Smooth muscle cell (in vitro differentiated cells): Measurements from ENCODE around the gene ZBTB8OS. TPM values are rescaled to one million over a fixed set of nuclear protein-coding genes. Genes with fewer than 3 reads are reported as not detected.

Experiments
- DNase-seq: peaks from one replicate; lab custom pipeline; 2025; ENCODE audit not compliant: unreplicated experiment; lab: John Stamatoyannopoulos, UW
- H2AFZ ChIP-seq: fragments of 200-600 bp; sonication (generic); 2 replicates; pipeline ENCODE4 v1.6.0; 2016; ENCODE audit warnings: antibody characterized with exemption, low read depth, mild to moderate bottlenecking
- H3F3A ChIP-seq: fragments of 200-600 bp; sonication (generic); 2 replicates; pipeline ENCODE4 v1.6.0; 2017; ENCODE audit warnings: antibody characterized with exemption, low read depth
- H3K27ac ChIP-seq: fragments of 200-600 bp; sonication (generic); 2 replicates; pipeline ENCODE4 v1.5.1; 2016; ENCODE audit warnings: low read depth, mild to moderate bottlenecking
- H3K27me3 ChIP-seq: fragments of 200-600 bp; sonication (generic); 2 replicates; pipeline ENCODE4 v1.6.1; 2016; ENCODE audit warnings: low read depth, mild to moderate bottlenecking
- H3K36me3 ChIP-seq: fragments of 200-600 bp; sonication (generic); 2 replicates; pipeline ENCODE4 v1.5.1; 2016; ENCODE audit warnings: low read depth
- H3K4me1 ChIP-seq: fragments of 200-600 bp; sonication (generic); 2 replicates; pipeline ENCODE4 v1.5.1; 2016; ENCODE audit warnings: low read depth
- H3K4me2 ChIP-seq: fragments of 200-600 bp; sonication (generic); 2 replicates; pipeline ENCODE4 v1.6.0; 2016; ENCODE audit warnings: mild to moderate bottlenecking
- H3K4me3 ChIP-seq: fragments of 200-600 bp; sonication (generic); 2 replicates; pipeline ENCODE4 v1.5.1; 2016; ENCODE audit warnings: mild to moderate bottlenecking
- H3K79me2 ChIP-seq: fragments of 200-600 bp; sonication (generic); 2 replicates; pipeline ENCODE4 v1.6.0; 2016; ENCODE audit warnings: low read depth, mild to moderate bottlenecking
- H3K9ac ChIP-seq: fragments of 200-600 bp; sonication (generic); 2 replicates; pipeline ENCODE4 v1.6.0; 2016; ENCODE audit warnings: low read depth
- H3K9me3 ChIP-seq: fragments of 200-600 bp; sonication (generic); replicated peaks from 2 replicates; pipeline ENCODE4 v1.5.1; 2016; ENCODE audit warnings: low read depth
- H4K20me1 ChIP-seq: fragments of 200-600 bp; sonication (generic); 2 replicates; pipeline ENCODE4 v1.6.0; 2016; ENCODE audit warnings: low read depth
- WGBS: methylation state at CpG from one replicate; pipeline ENCODE4 v1.1.7; 2016; ENCODE audit warnings: low lambda C conversion rate; 5-methylcytosine and 5-hydroxymethylcytosine counted together
- polyA plus RNA-seq: library from polyadenylated mRNA; unstranded; fragments of >200 nt; fragmentation: Nextera tagmentation; extraction: Ambion mirVana; gene quantifications from 2 replicates; pipeline ENCODE4 v1.2.1, GENCODE V29; 2016
- total RNA-seq: library from RNA; depleted of rRNA; stranded (reverse); fragments of >200 nt; gene quantifications from 2 replicates; pipeline ENCODE4 v1.2.3, GENCODE V29; 2014
- TF ChIP-seq, protein P1 (sequence below): fragments of 200-600 bp; sonication (generic); IDR thresholded peaks from 2 replicates; pipeline ENCODE4 v1.5.1; 2017; ENCODE audit warnings: borderline replicate concordance, mild to moderate bottlenecking, antibody characterized with exemption; ENCODE audit not compliant: insufficient read depth, poor library complexity, severe bottlenecking

ZBTB8OS gene
- total and polyA plus RNA-seq, 2 experiments from 2014 or later = 33.3 to 39.5 TPM

DNA sequence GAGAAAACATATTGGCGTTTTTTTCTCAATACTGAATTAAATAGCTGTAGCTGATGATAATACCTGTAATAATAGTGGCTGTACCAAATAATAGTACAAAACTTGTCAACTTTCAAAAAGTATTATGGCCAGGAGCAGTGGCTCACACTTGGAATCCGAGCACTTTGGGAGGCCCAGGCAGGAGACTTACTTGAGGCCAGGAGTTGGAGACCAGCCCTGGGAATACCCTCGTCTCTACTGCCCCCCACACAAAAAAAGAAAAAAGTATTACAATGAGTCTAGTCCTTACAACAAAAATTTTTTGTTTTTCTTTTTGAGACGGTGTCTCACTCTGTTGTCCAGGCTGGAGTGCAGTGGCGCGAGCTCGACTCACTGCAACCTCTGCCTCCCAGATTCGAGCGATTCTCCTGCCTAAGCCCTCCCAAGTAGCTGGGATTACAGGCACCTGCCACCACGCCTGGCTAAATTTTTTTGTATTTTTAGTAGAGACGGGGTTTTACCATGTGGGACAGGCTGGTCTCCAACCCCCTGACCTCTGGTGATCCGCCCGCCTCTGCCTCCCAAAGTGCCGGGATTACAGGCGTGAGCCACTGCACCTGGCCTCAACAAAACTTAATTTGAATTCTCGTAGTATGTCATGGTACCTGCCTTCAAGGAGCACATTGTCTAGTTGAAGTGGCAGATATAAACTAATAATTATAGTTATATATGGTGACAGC lies 2.1 kb upstream of the ZBTB8OS start:
- peaks cover 40% of the 10 kb centered on the region for H4K20me1 ChIP-seq
- H3K4me1 ChIP-seq = peaks cover 23% of the 10 kb centered on the region
- H3K27ac ChIP-seq = peak overlapping the region; percentile 96
- H3K4me3 ChIP-seq = peak overlapping the region; percentile 61
- no peak for DNase-seq
- no peak overlapping the region for H2AFZ ChIP-seq
- no peaks in the 10 kb centered on the region for H3F3A ChIP-seq
- H3K79me2 ChIP-seq = peaks cover 84% of the 10 kb centered on the region
- peak overlapping the region; percentile 94 for H3K9ac ChIP-seq
- WGBS = 90% methylated on average over 16 of the region's 16 CpGs
- TF ChIP-seq, protein P1, sequence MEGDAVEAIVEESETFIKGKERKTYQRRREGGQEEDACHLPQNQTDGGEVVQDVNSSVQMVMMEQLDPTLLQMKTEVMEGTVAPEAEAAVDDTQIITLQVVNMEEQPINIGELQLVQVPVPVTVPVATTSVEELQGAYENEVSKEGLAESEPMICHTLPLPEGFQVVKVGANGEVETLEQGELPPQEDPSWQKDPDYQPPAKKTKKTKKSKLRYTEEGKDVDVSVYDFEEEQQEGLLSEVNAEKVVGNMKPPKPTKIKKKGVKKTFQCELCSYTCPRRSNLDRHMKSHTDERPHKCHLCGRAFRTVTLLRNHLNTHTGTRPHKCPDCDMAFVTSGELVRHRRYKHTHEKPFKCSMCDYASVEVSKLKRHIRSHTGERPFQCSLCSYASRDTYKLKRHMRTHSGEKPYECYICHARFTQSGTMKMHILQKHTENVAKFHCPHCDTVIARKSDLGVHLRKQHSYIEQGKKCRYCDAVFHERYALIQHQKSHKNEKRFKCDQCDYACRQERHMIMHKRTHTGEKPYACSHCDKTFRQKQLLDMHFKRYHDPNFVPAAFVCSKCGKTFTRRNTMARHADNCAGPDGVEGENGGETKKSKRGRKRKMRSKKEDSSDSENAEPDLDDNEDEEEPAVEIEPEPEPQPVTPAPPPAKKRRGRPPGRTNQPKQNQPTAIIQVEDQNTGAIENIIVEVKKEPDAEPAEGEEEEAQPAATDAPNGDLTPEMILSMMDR = no peak
- peaks cover 12% of the 10 kb centered on the region for H3K36me3 ChIP-seq
- H3K9me3 ChIP-seq = no peaks in the 10 kb centered on the region
- H3K27me3 ChIP-seq = no peaks in the 10 kb centered on the region
- peak overlapping the region; percentile 94 for H3K4me2 ChIP-seq

DNA sequence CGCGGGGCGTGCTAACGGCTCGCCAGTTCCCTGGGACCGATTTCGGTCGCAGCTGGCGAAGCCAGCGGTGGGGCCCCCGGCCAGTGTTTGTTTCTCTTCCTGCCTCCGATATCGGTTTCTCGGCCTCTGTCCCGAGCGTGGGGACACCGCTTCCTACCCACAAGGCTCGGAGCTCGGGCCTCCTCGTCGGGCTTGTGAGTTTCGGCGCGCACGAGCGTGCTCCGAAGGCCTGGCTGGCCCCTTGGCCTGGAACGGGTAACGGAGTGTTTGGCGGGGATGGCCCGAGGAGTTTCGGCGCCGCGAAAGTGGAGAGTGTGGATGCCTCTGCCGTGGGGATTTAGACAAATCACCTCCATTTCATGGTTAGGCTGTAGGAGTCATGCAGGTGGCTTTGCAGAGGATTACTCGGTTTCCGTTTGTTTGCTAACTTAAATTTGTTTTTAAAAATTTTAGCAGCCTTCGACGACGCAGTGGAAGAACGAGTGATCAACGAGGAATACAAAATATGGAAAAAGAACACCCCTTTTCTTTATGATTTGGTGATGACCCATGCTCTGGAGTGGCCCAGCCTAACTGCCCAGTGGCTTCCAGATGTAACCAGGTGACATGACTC lies 1.2 kb upstream of the ZBTB8OS start:
- peaks cover 79% of the 10 kb centered on the region for H3K79me2 ChIP-seq
- 2% methylated on average over 43 of the region's 43 CpGs for WGBS
- H4K20me1 ChIP-seq = peaks cover 33% of the 10 kb centered on the region
- H3K27me3 ChIP-seq = no peaks in the 10 kb centered on the region
- peak overlapping the region; percentile 61 for H2AFZ ChIP-seq
- H3K36me3 ChIP-seq = peaks cover 5% of the 10 kb centered on the region
- H3K4me2 ChIP-seq = peak overlapping the region; percentile 94
- no peak for DNase-seq
- H3F3A ChIP-seq = no peaks in the 10 kb centered on the region
- H3K9ac ChIP-seq = peak overlapping the region; percentile 94
- H3K9me3 ChIP-seq = no peaks in the 10 kb centered on the region
- H3K27ac ChIP-seq = peak overlapping the region; percentile 96
- TF ChIP-seq, protein P1 = no peak
- peaks cover 23% of the 10 kb centered on the region for H3K4me1 ChIP-seq
- H3K4me3 ChIP-seq = peak overlapping the region; percentile 61

DNA sequence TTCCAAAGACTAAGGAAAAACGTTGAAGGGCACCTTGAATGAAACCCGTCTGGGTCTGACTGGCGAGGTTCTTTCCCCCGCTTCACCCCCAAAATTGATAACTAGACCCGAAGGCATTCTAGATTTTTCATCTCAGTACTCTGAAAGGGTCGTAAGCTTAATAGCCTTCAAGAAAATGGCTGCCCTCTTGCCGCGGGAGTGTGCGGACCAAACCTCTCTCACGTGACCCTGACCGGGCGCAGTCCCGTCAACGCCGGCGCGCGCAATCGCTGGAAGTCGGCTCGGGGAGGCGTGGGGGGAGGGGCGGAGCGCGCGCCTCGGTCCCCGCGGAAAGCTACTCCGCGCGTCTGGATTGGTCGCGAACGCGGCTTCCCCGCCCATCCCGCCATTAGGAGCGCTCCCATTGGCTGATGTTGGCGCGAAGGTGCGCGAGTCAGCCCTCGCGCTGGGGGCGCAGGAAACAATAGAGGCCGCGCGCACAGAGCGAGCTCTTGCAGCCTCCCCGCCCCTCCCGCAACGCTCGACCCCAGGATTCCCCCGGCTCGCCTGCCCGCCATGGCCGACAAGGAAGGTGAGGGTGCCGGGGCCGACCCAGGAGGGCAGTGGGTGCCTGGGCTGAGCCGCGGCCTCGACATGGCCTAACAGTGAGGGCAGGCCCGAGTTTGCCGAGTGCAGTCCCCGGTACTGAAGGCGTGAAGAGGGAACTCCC lies 556 bp upstream of the ZBTB8OS start, which contains the start of gene RBBP4:
Gene RBBP4, plus strand, starts transcription at position 457 of the 709 bp plus-strand sequence. Its CDS starts 99 bp downstream, at position 556.
- H2AFZ ChIP-seq = peak within 1 kb of the TSS; percentile 72
- no peaks in the 10 kb centered on the region for H3F3A ChIP-seq
- H3K36me3 ChIP-seq = peaks cover 5% of the 10 kb centered on the region
- H3K27ac ChIP-seq = peak within 1 kb of the TSS; percentile 96
- peak within 1 kb of the TSS; percentile 94 for H3K9ac ChIP-seq
- peaks cover 77% of the 10 kb centered on the region for H3K79me2 ChIP-seq
- peak within 1 kb of the TSS; percentile 94 for H3K4me2 ChIP-seq
- H3K4me3 ChIP-seq = peak within 1 kb of the TSS; percentile 61
- TF ChIP-seq, protein P1 = no peak
- WGBS = under 1% methylated on average over 53 of the region's 67 CpGs
- peaks cover 32% of the 10 kb centered on the region for H4K20me1 ChIP-seq
- H3K4me1 ChIP-seq = peaks cover 23% of the 10 kb centered on the region
- H3K27me3 ChIP-seq = no peaks in the 10 kb centered on the region
- DNase-seq = peak; percentile 92
- H3K9me3 ChIP-seq = no peaks in the 10 kb centered on the region
